Mammary epithelial cell (primary cell): ENCODE data around the gene PRSS27.
"Not testable (repeated sequence)": the region's sequence is repeated elsewhere in the genome, so short reads cannot be mapped to it uniquely, and the experiment has no call there.

Experiments used
- CTCF ChIP-seq, 2 donors: IDR thresholded peaks in 1 of 2; conservative IDR thresholded peaks in 1 of 2; 2 replicates each; pipeline ENCODE4 v1.5.1; 2011 to 2012; ENCODE audit warnings: inconsistent platforms in 2 of 2, low read length in 2 of 2, mild to moderate bottlenecking in 2 of 2, control low read depth in 1 of 2, low read depth in 1 of 2; ENCODE audit not compliant: insufficient read depth in 1 of 2; ENCODE audit errors: extremely low read depth in 1 of 2
- EZH2 ChIP-seq: IDR thresholded peaks from 2 replicates; pipeline ENCODE4 v1.6.1; 2012; ENCODE audit warnings: low read length, inconsistent platforms, borderline replicate concordance

GRCh38 chr16:2689422-2689821, 30.6 kb downstream of the PRSS27 start:
- TF ChIP-seq CTCF (conservative IDR thresholded peaks at IDR 0.05 in 1 of 2, IDR thresholded peaks at IDR 0.05 in 1 of 2; ENCODE audit: extremely low read depth in 1 of 2, insufficient read depth in 1 of 2, low read depth in 1 of 2, low read length in 2 of 2); EZH2: not testable (repeated sequence)
